ENCODE results near the gene ALPG. TPM values are rescaled to one million over a fixed set of nuclear protein-coding genes. Genes with fewer than 3 reads are reported as not detected.
"Not testable (repeated sequence)": the region's sequence is repeated elsewhere in the genome, so short reads cannot be mapped to it uniquely, and the experiment has no call there.

The ALPG gene
- total RNA-seq, 1 donor from 2014 or later: not detected

GRCh38 chr2:232384466-232384865 lies 22.2 kb upstream of the ALPG start:
- TF ChIP-seq CTCF (IDR thresholded peaks at IDR 0.05): no peak
- no peak overlapping the region for H3K4me3 Mint-ChIP-seq (ENCODE audit: unreplicated experiment)
- no peaks in the 10 kb centered on the region for H3K36me3 Mint-ChIP-seq (ENCODE audit: low read depth)
- H3K9me3 Mint-ChIP-seq (ENCODE audit: low read depth): no peaks in the 10 kb centered on the region
- H3K4me1 Mint-ChIP-seq (ENCODE audit: low read depth): peaks cover 27% of the 10 kb centered on the region
- DNase-seq (ENCODE audit: low spot score): no peak
- H3K27ac Mint-ChIP-seq (ENCODE audit: unreplicated experiment): no peak overlapping the region
- peaks cover 13% of the 10 kb centered on the region for H3K27me3 Mint-ChIP-seq (ENCODE audit: low read depth)

- Mint-ChIP-seq H3K27me3 (ENCODE audit: low read depth) (peaks cover 13% of the 10 kb centered on the region), H3K4me1 (ENCODE audit: low read depth) (peaks cover 33% of the 10 kb centered on the region)
Observed at GRCh38 chr2:232385058-232385457, 21.6 kb upstream of the ALPG start.

DNA sequence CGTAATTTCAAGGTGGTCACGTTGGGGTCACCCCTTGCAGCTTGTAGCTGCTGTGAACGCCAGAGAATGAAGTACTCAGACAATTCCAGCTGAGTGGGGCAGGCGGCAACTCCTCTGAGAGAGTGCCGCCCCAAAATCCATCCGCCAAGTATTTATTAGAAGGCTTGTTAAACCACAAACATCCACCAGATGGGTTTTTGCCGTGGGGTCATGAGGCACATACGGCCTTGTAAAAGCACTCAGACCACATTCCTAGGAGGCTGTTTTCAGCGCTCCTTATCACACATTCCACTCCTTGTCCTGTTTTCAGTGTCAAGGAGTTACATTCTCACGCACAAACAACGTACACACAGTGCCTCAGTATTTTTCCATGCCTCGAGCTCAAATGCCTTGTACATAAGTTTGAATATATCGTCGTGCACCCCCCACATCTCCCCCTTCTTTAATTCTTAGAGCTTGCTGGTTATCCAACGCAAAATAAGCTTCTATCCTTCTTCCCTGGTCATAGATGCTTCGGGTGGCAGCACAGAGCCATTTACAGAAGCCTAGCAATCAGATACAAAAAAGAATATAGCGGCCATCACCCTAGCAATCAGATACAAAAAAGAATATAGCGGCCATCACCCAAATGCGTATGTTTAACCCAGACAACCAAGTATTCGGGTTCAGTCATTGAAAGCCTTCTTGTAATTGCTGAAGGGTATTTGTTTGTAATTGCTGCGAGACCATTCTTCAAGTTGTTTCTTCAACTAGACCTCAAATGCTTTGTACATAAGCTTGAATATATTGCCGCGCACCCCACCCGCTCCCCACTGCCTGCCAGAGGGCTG lies 20.8 kb upstream of the ALPG start:
- DNase-seq (ENCODE audit: low spot score): peak; percentile 39
- H3K27me3 Mint-ChIP-seq (ENCODE audit: low read depth): peaks cover 18% of the 10 kb centered on the region
- peak overlapping the region; percentile 30 for H3K27ac Mint-ChIP-seq (ENCODE audit: unreplicated experiment)
- H3K36me3 Mint-ChIP-seq (ENCODE audit: low read depth): no peaks in the 10 kb centered on the region
- H3K4me3 Mint-ChIP-seq (ENCODE audit: unreplicated experiment): peak overlapping the region; percentile 64
- peak; percentile 43 for TF ChIP-seq CTCF (IDR thresholded peaks at IDR 0.05)
- no peaks in the 10 kb centered on the region for H3K9me3 Mint-ChIP-seq (ENCODE audit: low read depth)
- peaks cover 41% of the 10 kb centered on the region for H3K4me1 Mint-ChIP-seq (ENCODE audit: low read depth)

More at GRCh38 chr2:232385058-232385457, 21.6 kb upstream of the ALPG start:
- not testable (repeated sequence) for H3K27ac Mint-ChIP-seq (ENCODE audit: unreplicated experiment); H3K36me3 Mint-ChIP-seq (ENCODE audit: low read depth); H3K4me3 Mint-ChIP-seq (ENCODE audit: unreplicated experiment); H3K9me3 Mint-ChIP-seq (ENCODE audit: low read depth); DNase-seq (ENCODE audit: low spot score)

DNA sequence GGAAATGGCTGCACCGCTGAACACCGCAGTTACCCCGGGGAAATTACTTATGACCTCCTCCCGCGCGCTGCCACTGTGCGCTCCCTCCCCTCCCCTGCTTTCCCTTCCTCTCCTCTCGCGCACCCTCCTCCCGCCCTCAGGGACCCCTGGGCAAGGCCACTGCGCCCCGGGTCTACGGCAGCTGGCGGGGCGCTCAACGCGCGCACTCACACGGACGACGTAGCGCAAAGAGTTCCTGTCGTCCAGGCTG lies 20.2 kb upstream of the ALPG start:
- Mint-ChIP-seq H3K4me1 (ENCODE audit: low read depth) (peaks cover 42% of the 10 kb centered on the region), H3K9me3 (ENCODE audit: low read depth) (no peaks in the 10 kb centered on the region), H3K27ac (ENCODE audit: unreplicated experiment) (no peak overlapping the region), H3K4me3 (ENCODE audit: unreplicated experiment) (peak overlapping the region; percentile 64), H3K27me3 (ENCODE audit: low read depth) (peaks cover 19% of the 10 kb centered on the region), H3K36me3 (ENCODE audit: low read depth) (no peaks in the 10 kb centered on the region)
- DNase-seq (ENCODE audit: low spot score): no peak
- no peak for TF ChIP-seq CTCF (IDR thresholded peaks at IDR 0.05)

DNA sequence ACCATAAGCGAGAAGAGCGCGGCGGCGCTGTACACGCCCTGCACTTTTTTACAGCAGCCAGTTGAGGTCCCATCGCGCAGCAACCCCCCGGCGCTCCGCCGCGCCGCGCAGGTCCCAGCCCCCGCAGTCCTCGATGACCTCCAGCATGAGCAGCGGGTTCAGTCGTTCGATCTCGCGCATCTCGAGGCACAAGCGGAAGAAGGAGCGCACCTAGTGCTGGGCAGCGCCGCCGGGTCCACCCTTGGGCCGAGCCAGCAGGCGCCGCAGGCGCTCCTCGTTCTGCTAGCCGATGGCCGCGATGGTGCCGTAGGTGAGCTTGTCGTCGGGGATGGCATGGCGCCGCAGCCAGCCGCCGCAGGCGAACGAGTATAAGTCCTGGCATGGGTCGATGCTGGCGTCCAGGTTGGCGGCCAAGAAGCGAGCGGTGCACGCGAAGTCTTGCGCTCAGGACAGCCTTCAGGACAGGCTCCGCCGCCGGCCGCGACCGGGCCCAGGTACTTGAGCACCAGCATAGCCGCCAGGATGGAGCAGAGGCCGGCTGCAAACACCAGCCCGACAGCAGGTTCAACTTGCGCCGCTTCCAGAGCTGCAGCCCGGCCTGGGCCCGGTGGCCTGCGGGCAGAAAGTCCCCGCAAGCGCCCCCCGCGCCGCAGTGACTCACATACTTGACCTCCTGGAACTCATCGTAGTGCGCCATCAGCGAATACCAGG lies 19.7 kb upstream of the ALPG start:
- peaks cover 19% of the 10 kb centered on the region for H3K27me3 Mint-ChIP-seq (ENCODE audit: low read depth)

More for the DNA sequence above, 19.7 kb upstream of the ALPG start:
- Mint-ChIP-seq H3K4me1 (ENCODE audit: low read depth) (peaks cover 42% of the 10 kb centered on the region), H3K9me3 (ENCODE audit: low read depth) (no peaks in the 10 kb centered on the region), H3K27ac (ENCODE audit: unreplicated experiment) (no peak overlapping the region), H3K36me3 (ENCODE audit: low read depth) (no peaks in the 10 kb centered on the region), H3K4me3 (ENCODE audit: unreplicated experiment) (peak overlapping the region; percentile 64)
- DNase-seq (ENCODE audit: low spot score): no peak
- no peak for TF ChIP-seq CTCF (IDR thresholded peaks at IDR 0.05)

Data from chondrocyte (in vitro differentiated cells).